Measurements from ENCODE around the gene CTDSPL. TPM values are rescaled to one million over a fixed set of nuclear protein-coding genes. Genes with fewer than 3 reads are reported as not detected.

CTDSPL gene
- total RNA-seq, 1 experiment from 2014 or later = 124 TPM

DNA sequence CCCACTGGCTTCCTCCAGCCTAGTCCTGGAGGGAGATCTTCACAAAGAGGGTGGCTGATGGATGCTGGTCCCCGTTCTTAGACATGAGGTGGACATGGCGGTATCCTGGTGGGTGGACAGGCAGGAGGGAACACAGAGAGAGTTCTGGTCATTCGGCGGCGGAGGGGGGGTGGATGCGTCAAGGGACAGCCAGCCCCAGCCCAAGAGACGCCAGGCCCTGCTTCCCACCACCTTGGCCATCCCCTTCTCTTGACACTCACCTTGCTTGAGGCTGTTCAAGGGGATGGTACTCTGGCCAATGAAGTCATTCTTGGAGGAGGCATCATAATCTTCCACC, 146.0 kb downstream of the CTDSPL start:
- H3F3A ChIP-seq (ENCODE audit: insufficient read depth, low read depth) = no peaks in the 10 kb centered on the region; the same call in 1 of the 2 replicates
- no peaks in the 10 kb centered on the region for H3K4me1 ChIP-seq (replicated peaks; ENCODE audit: insufficient read depth)
- no peaks in the 10 kb centered on the region for H3K27me3 ChIP-seq (ENCODE audit: insufficient read depth, low read depth)
- ChIA-PET CTCF (no interaction called here), POLR2A (ENCODE audit: unreplicated experiment) (no interaction called here)
- DNase-seq = no peak
- H3K36me3 ChIP-seq (ENCODE audit: low read depth) = no peaks in the 10 kb centered on the region
- no peaks in the 10 kb centered on the region for H4K20me1 ChIP-seq (ENCODE audit: insufficient read depth)
- H3K27ac ChIP-seq = no peak overlapping the region
- no peak overlapping the region for H3K4me2 ChIP-seq
- no peak overlapping the region for H3K4me3 ChIP-seq
- no peaks in the 10 kb centered on the region for H3K9me3 ChIP-seq (ENCODE audit: insufficient read depth, low read depth)
- no TSS peak for BruUV-seq (replicated peaks)
- TF ChIP-seq, protein P1, sequence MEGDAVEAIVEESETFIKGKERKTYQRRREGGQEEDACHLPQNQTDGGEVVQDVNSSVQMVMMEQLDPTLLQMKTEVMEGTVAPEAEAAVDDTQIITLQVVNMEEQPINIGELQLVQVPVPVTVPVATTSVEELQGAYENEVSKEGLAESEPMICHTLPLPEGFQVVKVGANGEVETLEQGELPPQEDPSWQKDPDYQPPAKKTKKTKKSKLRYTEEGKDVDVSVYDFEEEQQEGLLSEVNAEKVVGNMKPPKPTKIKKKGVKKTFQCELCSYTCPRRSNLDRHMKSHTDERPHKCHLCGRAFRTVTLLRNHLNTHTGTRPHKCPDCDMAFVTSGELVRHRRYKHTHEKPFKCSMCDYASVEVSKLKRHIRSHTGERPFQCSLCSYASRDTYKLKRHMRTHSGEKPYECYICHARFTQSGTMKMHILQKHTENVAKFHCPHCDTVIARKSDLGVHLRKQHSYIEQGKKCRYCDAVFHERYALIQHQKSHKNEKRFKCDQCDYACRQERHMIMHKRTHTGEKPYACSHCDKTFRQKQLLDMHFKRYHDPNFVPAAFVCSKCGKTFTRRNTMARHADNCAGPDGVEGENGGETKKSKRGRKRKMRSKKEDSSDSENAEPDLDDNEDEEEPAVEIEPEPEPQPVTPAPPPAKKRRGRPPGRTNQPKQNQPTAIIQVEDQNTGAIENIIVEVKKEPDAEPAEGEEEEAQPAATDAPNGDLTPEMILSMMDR (conservative IDR thresholded peaks at IDR 0.05) = no peak
- TF ChIP-seq EZH2 (IDR thresholded peaks at IDR 0.05; ENCODE audit: low read depth) = no peak
- H3K9me2 ChIP-seq (ENCODE audit: insufficient read depth) = no peaks in the 10 kb centered on the region
- H3K79me2 ChIP-seq (ENCODE audit: low read depth) = no peaks in the 10 kb centered on the region
- intact Hi-C loops (cut with micrococcal nuclease; ENCODE audit: unreplicated experiment) = loop anchor here (10.0 kb wide), 1 partner anchor 337 kb away; the partner anchor contains the start of gene XYLB
- no peak overlapping the region for H2AFZ ChIP-seq

DNA sequence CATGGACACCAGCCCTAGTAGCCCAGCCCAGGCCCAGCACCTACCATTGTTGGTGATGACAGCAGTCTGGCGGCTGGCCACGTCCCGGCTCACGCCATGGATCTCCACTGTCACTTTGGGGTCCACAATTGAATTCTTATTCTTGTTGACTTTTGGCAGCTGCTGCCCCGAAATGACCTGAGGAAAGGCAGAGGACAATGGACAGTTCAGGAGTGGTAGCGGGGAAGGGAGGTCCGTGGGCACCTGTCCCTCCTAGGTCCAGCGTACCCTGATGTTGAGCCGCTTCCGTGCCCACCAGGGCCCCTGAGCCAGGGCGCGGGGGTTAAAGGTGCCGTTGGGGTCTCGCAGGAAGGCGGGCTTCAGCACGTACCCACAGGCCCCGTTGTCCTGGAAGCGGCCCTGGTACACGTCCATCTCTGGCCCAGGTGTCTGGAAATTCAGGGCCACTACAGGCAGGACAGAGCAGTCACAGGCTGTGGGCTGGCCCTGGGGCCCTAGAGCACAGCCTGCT, 146.6 kb downstream of the CTDSPL start:
- DNase-seq = no peak
- Histone ChIP-seq H3K9me3 (ENCODE audit: insufficient read depth, low read depth) (no peaks in the 10 kb centered on the region), H3K27me3 (ENCODE audit: insufficient read depth, low read depth) (no peaks in the 10 kb centered on the region), H3F3A (ENCODE audit: insufficient read depth, low read depth) (no peaks in the 10 kb centered on the region; the same call in 1 of the 2 replicates), H3K4me2 (no peak overlapping the region), H4K20me1 (ENCODE audit: insufficient read depth) (no peaks in the 10 kb centered on the region), H3K4me1 (replicated peaks; ENCODE audit: insufficient read depth) (no peaks in the 10 kb centered on the region), H3K79me2 (ENCODE audit: low read depth) (no peaks in the 10 kb centered on the region), H3K4me3 (no peak overlapping the region), H3K36me3 (ENCODE audit: low read depth) (no peaks in the 10 kb centered on the region), H2AFZ (no peak overlapping the region), H3K9me2 (ENCODE audit: insufficient read depth) (no peaks in the 10 kb centered on the region), H3K27ac (no peak overlapping the region)
- ChIA-PET CTCF (no interaction called here), POLR2A (ENCODE audit: unreplicated experiment) (no interaction called here)
- TF ChIP-seq, protein P1 (conservative IDR thresholded peaks at IDR 0.05) = no peak
- no peak for TF ChIP-seq EZH2 (IDR thresholded peaks at IDR 0.05; ENCODE audit: low read depth)
- BruUV-seq (replicated peaks) = no TSS peak
- intact Hi-C loops (cut with micrococcal nuclease; ENCODE audit: unreplicated experiment) = loop anchor here (10.0 kb wide), 1 partner anchor 337 kb away; the partner anchor contains the start of gene XYLB

DNA sequence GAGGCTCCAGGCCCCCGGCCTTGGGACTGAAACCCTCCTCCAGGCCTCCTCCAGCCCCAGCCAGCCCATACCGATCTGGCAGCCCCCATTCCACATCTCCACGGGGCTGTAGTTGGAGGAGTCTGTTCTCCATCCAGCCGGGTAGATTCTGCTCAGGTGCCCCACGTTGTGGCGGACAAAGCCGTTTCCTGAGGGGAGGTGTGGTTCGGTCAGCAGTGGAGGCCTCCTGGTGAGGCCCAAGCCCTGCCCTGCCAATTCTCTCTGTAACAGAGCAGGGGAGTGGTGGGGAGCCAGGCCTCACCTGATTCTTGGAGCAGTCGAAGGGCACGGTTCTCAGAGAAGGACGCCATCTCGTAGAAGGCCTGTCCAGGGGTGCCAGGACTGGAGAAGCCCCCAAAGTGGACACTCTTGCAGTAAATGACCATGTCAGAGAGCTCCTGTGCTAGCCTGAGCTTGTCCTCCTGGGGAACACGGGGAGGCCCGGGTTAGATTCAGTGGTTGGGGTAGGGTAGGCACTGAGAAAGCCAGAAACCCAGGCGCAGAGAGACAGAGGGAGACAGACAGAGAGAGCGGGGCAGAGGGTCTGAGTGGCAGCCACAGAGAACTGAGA, 147.4 kb downstream of the CTDSPL start:
- Histone ChIP-seq H3K27me3 (ENCODE audit: insufficient read depth, low read depth) (no peaks in the 10 kb centered on the region), H3K9me2 (ENCODE audit: insufficient read depth) (no peaks in the 10 kb centered on the region), H3K9me3 (ENCODE audit: insufficient read depth, low read depth) (no peaks in the 10 kb centered on the region), H3K36me3 (ENCODE audit: low read depth) (no peaks in the 10 kb centered on the region), H3K4me1 (replicated peaks; ENCODE audit: insufficient read depth) (no peaks in the 10 kb centered on the region), H3F3A (ENCODE audit: insufficient read depth, low read depth) (no peaks in the 10 kb centered on the region), H3K27ac (no peak overlapping the region), H2AFZ (no peak overlapping the region), H3K4me2 (no peak overlapping the region), H4K20me1 (ENCODE audit: insufficient read depth) (no peaks in the 10 kb centered on the region), H3K4me3 (no peak overlapping the region), H3K79me2 (ENCODE audit: low read depth) (no peaks in the 10 kb centered on the region)
- no peak for TF ChIP-seq EZH2 (IDR thresholded peaks at IDR 0.05; ENCODE audit: low read depth)
- TF ChIP-seq, protein P1 (conservative IDR thresholded peaks at IDR 0.05) = no peak
- no peak for DNase-seq
- POLR2A ChIA-PET (ENCODE audit: unreplicated experiment) = no interaction called here
- CTCF ChIA-PET = no interaction called here
- intact Hi-C loops (cut with micrococcal nuclease; ENCODE audit: unreplicated experiment) = loop anchor here (10.0 kb wide), 1 partner anchor 336 kb away; the partner anchor contains the start of gene XYLB
- BruUV-seq (replicated peaks) = no TSS peak

Data from PC-9 (cell line).